ENCODE data around the gene TM4SF1.

TM4SF1 gene

GRCh38 chr3:149362366-149362765, 15.1 kb downstream of the TM4SF1 start:
- no peak overlapping the region for H3K4me3 ChIP-seq (ENCODE audit: low read depth, low read length)
- TF ChIP-seq CTCF (IDR thresholded peaks at IDR 0.05; ENCODE audit: low read depth, low read length), result no peak

- H3K4me3 ChIP-seq (ENCODE audit: low read depth, low read length), result no peak overlapping the region
- TF ChIP-seq CTCF (IDR thresholded peaks at IDR 0.05; ENCODE audit: low read depth, low read length), result no peak
Observed at GRCh38 chr3:149356630-149357029, 20.8 kb downstream of the TM4SF1 start.

GRCh38 chr3:149356044-149356592, 21.3 kb downstream of the TM4SF1 start:
- no peak overlapping the region for H3K4me3 ChIP-seq (ENCODE audit: low read depth, low read length)
- TF ChIP-seq CTCF (IDR thresholded peaks at IDR 0.05; ENCODE audit: low read depth, low read length), result no peak

GRCh38 chr3:149353581-149354184, 23.8 kb downstream of the TM4SF1 start:
- no peak overlapping the region for H3K4me3 ChIP-seq (ENCODE audit: low read depth, low read length)
- TF ChIP-seq CTCF (IDR thresholded peaks at IDR 0.05; ENCODE audit: low read depth, low read length), result no peak

GRCh38 chr3:149352556-149352955, 24.9 kb downstream of the TM4SF1 start:
- peak; percentile 78 for TF ChIP-seq CTCF (IDR thresholded peaks at IDR 0.05; ENCODE audit: low read depth, low read length)
- no peak overlapping the region for H3K4me3 ChIP-seq (ENCODE audit: low read depth, low read length)

- no peak overlapping the region for H3K4me3 ChIP-seq (ENCODE audit: low read depth, low read length)
Observed at GRCh38 chr3:149343951-149344350, 33.5 kb downstream of the TM4SF1 start.

More at GRCh38 chr3:149343951-149344350, 33.5 kb downstream of the TM4SF1 start:
- no peak for TF ChIP-seq CTCF (IDR thresholded peaks at IDR 0.05; ENCODE audit: low read depth, low read length)

All from WI38 (cell line).